ENCODE data around the gene SNRNP48. TPM values are rescaled to one million over a fixed set of nuclear protein-coding genes. Genes with fewer than 3 reads are reported as not detected.

SNRNP48 gene, protein sequence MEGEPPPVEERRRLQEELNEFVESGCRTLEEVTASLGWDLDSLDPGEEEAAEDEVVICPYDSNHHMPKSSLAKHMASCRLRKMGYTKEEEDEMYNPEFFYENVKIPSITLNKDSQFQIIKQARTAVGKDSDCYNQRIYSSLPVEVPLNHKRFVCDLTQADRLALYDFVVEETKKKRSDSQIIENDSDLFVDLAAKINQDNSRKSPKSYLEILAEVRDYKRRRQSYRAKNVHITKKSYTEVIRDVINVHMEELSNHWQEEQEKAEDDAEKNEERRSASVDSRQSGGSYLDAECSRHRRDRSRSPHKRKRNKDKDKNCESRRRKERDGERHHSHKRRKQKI
- total RNA-seq (2014; rRNA removed; shearing (Covaris generic)), result 9.5 and 13.1 TPM in 2 replicates

DNA sequence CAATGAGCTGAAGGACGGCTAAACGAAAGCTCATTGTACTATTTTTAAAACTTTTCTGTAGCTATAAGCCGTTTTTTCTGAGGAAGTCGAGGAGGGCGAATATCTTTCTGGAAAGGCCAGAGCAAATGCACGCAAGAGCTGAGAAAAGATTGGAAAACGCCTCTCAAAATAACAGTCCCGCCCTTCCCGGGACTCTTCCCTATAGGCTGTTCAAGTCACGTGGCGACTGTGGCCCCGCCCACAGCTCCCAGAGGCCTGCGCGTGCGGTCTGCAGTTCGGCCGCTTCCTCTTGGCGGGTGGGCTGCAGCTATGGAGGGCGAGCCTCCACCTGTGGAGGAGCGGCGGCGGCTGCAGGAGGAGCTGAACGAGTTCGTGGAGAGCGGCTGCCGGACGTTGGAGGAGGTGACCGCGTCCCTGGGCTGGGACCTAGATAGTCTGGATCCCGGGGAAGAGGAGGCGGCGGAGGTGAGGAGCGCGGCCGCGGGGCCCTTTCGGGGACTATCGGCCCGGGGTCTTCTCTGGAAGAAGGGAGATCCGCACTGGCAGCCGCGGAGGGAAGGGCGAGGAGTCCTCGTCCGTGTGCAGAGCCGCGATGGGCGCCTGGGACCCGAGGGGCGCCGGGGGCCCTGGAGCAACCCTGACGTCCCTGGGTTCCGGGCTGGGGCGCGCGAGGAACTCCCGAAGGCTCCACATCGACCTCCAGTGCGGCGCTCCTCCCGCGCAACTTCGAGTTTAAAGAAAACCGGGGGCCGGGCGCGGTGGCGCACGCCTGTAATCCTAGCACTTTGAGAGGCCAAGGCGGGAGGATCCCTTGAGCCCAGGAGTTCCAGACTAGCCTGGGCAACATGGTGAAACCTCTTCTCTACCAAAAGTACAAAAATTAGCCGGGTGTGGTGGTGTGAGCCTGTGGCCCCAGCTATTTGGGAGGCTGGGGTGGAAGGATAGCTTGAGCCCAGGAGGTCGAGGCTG is at the start of gene SNRNP48:
SNRNP48 (plus strand) TSS at position 250 of the 969 bp plus-strand sequence; CDS start at position 310, 60 bp downstream.

DNA sequence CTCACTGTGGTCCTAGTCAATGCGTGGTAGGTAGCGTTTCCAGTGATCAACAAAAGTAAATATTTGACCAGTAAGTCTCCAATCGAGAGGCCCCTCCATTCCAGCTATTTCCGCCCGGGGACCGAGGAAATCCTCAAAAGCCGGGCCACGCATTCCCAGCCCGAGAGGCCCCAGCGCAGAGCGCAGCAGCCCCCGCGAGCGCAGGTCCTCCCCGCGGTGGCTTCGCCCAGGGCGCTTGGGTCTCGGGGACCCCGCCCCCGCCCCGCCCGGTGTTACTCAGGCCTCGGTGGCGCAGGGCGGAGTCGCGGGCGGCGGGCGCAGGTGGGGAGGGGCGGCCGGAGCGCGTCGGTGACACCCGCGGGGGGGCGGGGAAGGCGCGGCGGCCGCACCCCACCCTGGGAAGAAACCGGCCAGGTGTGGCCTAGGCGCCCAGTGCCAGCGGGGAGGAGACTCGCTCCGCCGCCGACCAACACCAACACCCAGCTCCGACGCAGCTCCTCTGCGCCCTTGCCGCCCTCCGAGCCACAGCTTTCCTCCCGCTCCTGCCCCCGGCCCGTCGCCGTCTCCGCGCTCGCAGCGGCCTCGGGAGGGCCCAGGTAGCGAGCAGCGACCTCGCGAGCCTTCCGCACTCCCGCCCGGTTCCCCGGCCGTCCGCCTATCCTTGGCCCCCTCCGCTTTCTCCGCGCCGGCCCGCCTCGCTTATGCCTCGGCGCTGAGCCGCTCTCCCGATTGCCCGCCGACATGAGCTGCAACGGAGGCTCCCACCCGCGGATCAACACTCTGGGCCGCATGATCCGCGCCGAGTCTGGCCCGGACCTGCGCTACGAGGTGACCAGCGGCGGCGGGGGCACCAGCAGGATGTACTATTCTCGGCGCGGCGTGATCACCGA is 48.6 kb upstream of the SNRNP48 start, which contains the start of gene DSP:
DSP (plus strand) TSS at position 497 of the 890 bp plus-strand sequence; CDS start at position 742, 245 bp downstream.

Other genes with a start within 250 kb of the SNRNP48 start
- 0.03 and 0.15 TPM in 2 replicates for gene CAGE1, start 200.5 kb upstream of the SNRNP48 start, total RNA-seq (2014; rRNA removed; shearing (Covaris generic))
- 39.5 and 41.5 TPM in 2 replicates for gene RIOK1, start 200.4 kb upstream of the SNRNP48 start, total RNA-seq (2014; rRNA removed; shearing (Covaris generic))
- 6.9 and 7.9 TPM in 2 replicates for gene DSP, start 48.5 kb upstream of the SNRNP48 start, total RNA-seq (2014; rRNA removed; shearing (Covaris generic))
- 1.7 and 2.4 TPM in 2 replicates for gene BMP6, start 135.9 kb downstream of the SNRNP48 start, total RNA-seq (2014; rRNA removed; shearing (Covaris generic))